BLaER1 (cell line): ENCODE results near the gene ZNF700.
A peak's percentile ranks its signal among the peaks of the same experiment; 100 is the strongest.
"Not testable (repeated sequence)": the region's sequence is repeated elsewhere in the genome, so short reads cannot be mapped to it uniquely, and the experiment has no call there.

Experiments
- H3K27ac ChIP-seq: shearing (Covaris generic); formaldehyde crosslinking; 2 replicates; pipeline ENCODE4 v1.8.1; 2022
- H3K27me3 ChIP-seq: shearing (Covaris generic); formaldehyde crosslinking; 2 replicates; pipeline ENCODE4 v1.8.1; 2022
- H3K36me3 ChIP-seq: shearing (Covaris generic); formaldehyde crosslinking; 2 replicates; pipeline ENCODE4 v1.8.1; 2022
- H3K4me1 ChIP-seq: shearing (Covaris generic); formaldehyde crosslinking; 2 replicates; pipeline ENCODE4 v1.8.1; 2022
- H3K4me2 ChIP-seq: shearing (Covaris generic); formaldehyde crosslinking; 2 replicates; pipeline ENCODE4 v1.8.1; 2022
- H3K4me3 ChIP-seq: shearing (Covaris generic); formaldehyde crosslinking; 2 replicates; pipeline ENCODE4 v1.8.1; 2022
- H3K9ac ChIP-seq: shearing (Covaris generic); formaldehyde crosslinking; 2 replicates; pipeline ENCODE4 v1.8.1; 2022
- H3K9me3 ChIP-seq: shearing (Covaris generic); formaldehyde crosslinking; 2 replicates; pipeline ENCODE4 v1.8.1; 2022
- H4K20me1 ChIP-seq: shearing (Covaris generic); formaldehyde crosslinking; 2 replicates; pipeline ENCODE4 v1.8.1; 2022
- Cebpa-rat ChIP-seq: shearing (Covaris generic); IDR thresholded peaks from 2 replicates; pipeline ENCODE4 v1.8.1; 2022

Gene ZNF700

DNA sequence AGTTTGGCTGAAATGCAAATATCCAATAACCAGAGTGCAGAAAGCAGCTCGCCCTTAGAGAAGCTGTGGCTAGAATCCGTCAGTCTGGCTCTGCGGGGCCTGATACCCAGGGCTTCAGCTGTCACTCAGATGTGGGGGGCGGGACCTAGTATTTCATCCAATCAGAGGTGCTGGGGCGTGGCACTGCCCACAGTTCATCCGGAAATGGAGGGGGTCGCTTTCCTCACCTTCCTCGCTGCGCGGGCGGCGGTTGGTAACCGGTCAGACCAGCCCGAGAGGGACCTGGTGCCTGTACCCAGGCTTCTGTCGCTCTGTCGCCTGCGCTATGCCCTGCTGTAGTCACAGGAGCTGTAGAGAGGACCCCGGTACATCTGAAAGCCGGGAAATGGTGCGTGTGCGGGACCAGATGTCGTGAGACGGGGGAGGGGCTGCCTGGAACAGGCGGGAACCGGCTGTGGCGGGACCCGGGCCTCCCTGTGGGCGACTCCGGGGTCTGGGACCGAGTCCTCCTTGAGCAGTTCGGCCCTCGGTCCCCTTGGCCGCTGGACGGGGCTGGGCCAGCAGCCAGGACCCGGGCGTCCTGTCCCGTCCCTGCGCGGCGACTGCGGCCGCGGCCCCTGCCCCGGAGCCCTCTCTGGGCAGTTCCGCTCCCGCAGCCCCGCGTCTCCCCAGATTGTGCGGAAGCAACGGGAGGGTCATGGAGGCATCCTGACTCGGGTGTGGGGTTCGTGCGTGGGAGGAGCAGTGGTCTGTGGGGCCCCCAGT is at the start of gene ZNF700:
TSS of gene ZNF700 (plus strand) at position 222 of the 765 bp plus-strand sequence. CDS start at position 326, 104 bp downstream.
- H3K36me3 ChIP-seq: peaks cover 31% of the 10 kb centered on the region
- H4K20me1 ChIP-seq: no peaks in the 10 kb centered on the region
- peak within 1 kb of the TSS; percentile 96 for H3K27ac ChIP-seq
- H3K9me3 ChIP-seq: peaks cover 32% of the 10 kb centered on the region
- no peak for TF ChIP-seq Cebpa-rat
- H3K4me1 ChIP-seq: peaks cover 29% of the 10 kb centered on the region
- H3K4me2 ChIP-seq: peak within 1 kb of the TSS; percentile 94
- H3K9ac ChIP-seq: peak within 1 kb of the TSS; percentile 93
- no peaks in the 10 kb centered on the region for H3K27me3 ChIP-seq
- peak within 1 kb of the TSS; percentile 84 for H3K4me3 ChIP-seq

DNA sequence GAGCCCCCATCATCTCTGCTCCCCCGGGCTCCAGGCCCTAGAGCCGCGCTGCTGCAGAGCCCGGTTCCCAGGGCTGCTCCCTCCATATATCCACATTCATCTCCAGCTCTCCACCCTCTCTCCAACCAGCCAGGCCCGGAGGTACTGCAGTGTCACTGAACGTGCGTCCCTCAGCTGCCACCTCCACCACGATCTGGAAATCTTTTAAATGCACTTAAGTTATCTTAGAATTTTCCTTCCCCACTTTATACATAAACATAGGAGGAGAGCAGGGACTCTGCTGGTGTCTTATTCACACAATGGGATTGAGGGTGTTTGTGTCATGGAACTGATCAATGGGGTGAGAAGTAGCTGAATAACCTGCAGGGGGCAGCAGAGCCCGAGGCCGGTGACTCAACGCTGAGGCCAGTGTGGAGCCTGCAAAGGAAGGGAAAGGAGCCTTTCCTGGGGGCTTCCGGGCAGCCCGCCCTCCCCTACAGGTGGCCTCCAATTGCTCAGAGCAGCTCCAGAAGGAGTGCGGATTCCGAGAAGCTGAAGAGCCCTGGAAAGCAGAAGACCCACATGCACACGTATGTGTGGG is 45.1 kb upstream of the ZNF700 start:
- not testable (repeated sequence) for H3K9ac ChIP-seq, H3K4me2 ChIP-seq

DNA sequence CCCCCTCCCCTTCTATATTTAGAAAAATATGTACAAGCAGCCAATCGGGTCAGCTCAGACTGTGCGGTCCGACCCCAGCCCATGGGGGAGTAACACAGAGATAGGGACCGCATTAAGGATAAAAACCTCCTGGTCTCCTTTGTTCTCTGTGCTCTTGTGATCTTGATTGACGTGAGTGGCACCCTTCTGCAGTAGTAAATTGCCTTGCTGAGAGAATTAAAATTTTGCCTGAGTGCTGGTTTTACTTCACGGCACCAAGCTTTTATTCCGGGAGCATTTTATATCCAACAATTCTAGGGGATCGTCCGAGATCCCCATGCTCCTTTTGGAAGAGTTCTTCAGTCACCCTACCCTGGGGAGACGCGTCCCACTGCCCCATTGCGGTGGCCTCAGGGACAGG is 44.3 kb upstream of the ZNF700 start:
- Histone ChIP-seq H3K27ac (no peak overlapping the region), H3K9me3 (peaks cover 24% of the 10 kb centered on the region), H4K20me1 (no peaks in the 10 kb centered on the region; the same call in 1 of the 2 replicates), H3K36me3 (no peaks in the 10 kb centered on the region), H3K4me1 (peaks cover 20% of the 10 kb centered on the region), H3K4me2 (no peak overlapping the region), H3K4me3 (no peak overlapping the region), H3K27me3 (no peaks in the 10 kb centered on the region), H3K9ac (no peak overlapping the region)
- TF ChIP-seq Cebpa-rat: no peak

More for the DNA sequence above, 45.1 kb upstream of the ZNF700 start:
- H3K27me3 ChIP-seq, H3K36me3 ChIP-seq, H3K4me3 ChIP-seq, H3K27ac ChIP-seq, H4K20me1 ChIP-seq: not testable (repeated sequence)
- Histone ChIP-seq H3K4me1 (peaks cover 20% of the 10 kb centered on the region), H3K9me3 (peaks cover 24% of the 10 kb centered on the region)

DNA sequence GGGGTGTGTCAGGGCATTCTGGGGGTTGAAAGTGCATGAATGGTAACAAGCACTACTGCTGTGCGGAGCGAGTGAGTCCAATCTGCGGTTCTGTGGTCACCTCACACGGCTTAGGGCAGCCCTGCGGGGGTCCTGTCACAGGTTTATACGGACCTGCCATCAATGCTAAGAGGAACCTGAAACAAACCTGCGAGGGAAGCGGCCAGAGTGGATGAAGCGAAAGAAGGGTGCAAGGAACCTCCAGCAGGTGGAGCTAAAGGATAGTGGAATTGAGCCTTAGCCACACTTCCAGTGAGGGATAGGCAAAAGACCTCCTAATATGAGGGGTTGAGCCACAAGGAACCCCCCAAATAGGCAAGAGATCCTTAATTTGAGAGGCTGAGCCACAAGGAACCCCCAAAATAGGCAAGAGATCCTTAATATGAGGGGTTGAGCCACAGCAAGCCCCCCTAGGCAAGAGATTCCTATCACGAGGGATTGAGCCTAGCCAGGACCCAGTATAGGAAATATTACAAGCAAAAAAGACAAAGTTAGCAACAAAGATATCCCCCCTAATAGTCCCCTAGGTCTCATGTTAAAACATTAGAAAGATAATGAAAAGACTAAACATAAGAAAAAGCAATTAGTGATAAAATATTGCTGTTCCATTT is 43.6 kb upstream of the ZNF700 start:
- TF ChIP-seq Cebpa-rat: no peak
- no peak overlapping the region for H3K9ac ChIP-seq
- H3K27me3 ChIP-seq: no peaks in the 10 kb centered on the region
- peaks cover 20% of the 10 kb centered on the region for H3K4me1 ChIP-seq
- H3K4me3 ChIP-seq: no peak overlapping the region
- H3K9me3 ChIP-seq: peaks cover 25% of the 10 kb centered on the region
- no peaks in the 10 kb centered on the region for H3K36me3 ChIP-seq
- no peak overlapping the region for H3K4me2 ChIP-seq
- H3K27ac ChIP-seq: no peak overlapping the region
- no peaks in the 10 kb centered on the region; the same call in 1 of the 2 replicates for H4K20me1 ChIP-seq

DNA sequence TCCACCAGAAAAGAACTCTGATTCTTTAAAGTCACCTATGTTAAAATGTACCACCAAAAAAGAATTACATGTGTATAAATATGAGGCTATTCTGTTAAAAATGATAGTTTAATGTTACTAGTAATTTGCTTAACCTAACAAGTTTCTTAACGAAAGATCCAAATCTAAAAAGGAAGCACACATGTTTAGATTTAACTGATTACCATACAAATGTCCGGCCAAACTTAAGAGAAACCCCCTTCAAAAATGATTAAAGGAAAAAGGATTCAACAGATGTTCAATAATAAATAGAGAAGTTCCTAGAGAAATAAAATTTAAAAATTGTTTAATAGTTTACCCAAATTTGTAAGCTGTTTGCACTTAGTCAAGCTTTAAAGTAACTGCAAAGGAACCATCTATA is 42.3 kb upstream of the ZNF700 start:
- no peak overlapping the region for H3K27ac ChIP-seq
- no peak overlapping the region for H3K4me2 ChIP-seq
- H3K27me3 ChIP-seq: no peaks in the 10 kb centered on the region
- H3K9ac ChIP-seq: no peak overlapping the region
- no peaks in the 10 kb centered on the region; the same call in 1 of the 2 replicates for H4K20me1 ChIP-seq
- peaks cover 23% of the 10 kb centered on the region for H3K4me1 ChIP-seq
- no peaks in the 10 kb centered on the region for H3K36me3 ChIP-seq
- no peak for TF ChIP-seq Cebpa-rat
- H3K4me3 ChIP-seq: no peak overlapping the region
- H3K9me3 ChIP-seq: peaks cover 28% of the 10 kb centered on the region

DNA sequence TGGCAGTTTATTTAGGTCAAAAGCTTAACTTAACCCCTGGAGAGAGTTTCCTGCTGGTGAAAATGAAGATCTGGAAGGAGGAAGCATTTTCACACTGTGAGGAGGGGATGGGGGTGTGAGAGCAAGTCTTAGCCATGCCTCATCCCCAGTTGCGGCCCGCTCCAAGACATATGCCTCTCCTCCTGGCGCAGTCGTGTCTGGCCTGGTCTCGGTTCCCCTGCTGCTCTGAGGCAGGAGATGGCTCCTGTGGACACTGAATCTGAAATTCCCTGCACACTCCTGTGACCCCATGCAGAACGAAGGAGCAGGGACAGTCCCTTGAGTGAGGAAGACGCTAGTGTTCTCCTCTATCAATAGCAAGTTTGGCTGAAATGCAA is 37.7 kb upstream of the ZNF700 start:
- peaks cover 28% of the 10 kb centered on the region for H3K9me3 ChIP-seq
- peak overlapping the region; percentile 91 for H3K4me3 ChIP-seq
- TF ChIP-seq Cebpa-rat: no peak
- no peak overlapping the region for H3K27ac ChIP-seq
- H4K20me1 ChIP-seq: no peaks in the 10 kb centered on the region
- H3K4me2 ChIP-seq: peak overlapping the region; percentile 85
- no peaks in the 10 kb centered on the region for H3K27me3 ChIP-seq
- H3K9ac ChIP-seq: peak overlapping the region; percentile 89; the same call in 1 of the 2 replicates
- peaks cover 28% of the 10 kb centered on the region for H3K36me3 ChIP-seq
- H3K4me1 ChIP-seq: peaks cover 38% of the 10 kb centered on the region

DNA sequence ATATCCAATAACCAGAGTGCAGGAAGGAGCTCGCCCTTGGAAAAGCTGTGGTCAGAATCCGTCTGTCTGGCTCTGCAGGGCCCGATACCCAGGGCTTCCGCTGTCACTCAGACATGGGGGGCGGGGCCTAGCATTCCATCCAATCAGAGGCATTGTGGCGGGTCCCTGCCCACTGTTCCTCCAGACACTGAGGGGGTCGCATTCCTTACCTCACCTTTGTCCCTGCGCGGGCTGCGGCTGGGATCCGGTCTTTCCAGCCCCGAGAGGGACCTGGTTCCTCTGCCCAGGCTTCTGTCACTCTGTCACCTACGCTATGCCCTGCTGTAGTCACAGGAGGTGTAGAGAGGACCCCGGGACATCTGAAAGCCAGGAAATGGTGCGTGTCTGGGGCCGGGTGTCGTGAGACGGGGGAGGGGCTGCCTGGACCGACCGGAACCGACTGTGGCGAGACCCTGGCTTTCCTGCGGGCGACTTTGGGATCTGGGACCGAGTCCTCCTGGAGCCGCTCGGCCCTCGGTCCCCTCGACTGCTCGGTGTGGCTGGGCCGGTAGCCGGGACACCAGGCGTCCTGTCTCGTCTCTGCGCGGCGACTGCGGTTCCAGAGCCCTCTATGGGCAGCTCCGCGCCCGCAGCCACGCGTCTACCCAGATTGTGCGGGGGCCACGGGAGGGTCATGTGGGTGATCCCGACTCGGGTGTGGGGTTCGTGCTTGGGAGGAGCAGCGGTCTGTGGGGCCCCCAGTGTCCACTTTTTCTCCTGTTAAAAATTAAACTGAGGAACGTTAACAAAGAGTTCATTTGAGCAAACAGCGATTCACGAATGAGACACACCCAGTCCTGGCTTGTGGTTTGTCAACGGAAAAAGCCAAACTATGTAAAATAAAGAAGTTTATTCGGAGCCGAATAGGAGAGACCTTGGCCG is 37.0 kb upstream of the ZNF700 start, which contains the start of gene ZNF69:
TSS of gene ZNF69 (plus strand) at position 172 of the 921 bp plus-strand sequence. CDS start at position 314, 142 bp downstream.
- H3K4me1 ChIP-seq: peaks cover 38% of the 10 kb centered on the region

DNA sequence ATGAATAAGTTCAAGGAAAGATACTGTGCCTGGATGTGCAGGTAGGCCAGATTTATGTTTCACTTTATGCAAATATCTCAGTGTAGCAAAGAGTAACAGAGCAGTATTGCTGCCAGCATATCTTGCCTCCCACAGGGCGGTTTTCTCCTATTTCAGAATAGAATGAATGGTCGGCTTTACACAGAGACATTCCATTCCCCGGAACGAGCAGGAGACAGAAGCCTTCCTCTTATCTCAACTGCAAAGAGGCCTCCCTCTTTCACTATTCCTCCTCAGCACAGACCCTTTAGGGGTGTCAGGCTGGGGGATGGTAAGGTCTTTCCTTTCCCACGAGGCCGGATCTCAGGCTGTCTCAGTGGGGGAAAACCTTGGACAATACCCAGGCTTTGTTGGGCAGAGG is 35.0 kb upstream of the ZNF700 start:
- not testable (repeated sequence) for H4K20me1 ChIP-seq, H3K27me3 ChIP-seq, H3K27ac ChIP-seq, H3K9ac ChIP-seq
- peaks cover 55% of the 10 kb centered on the region for H3K36me3 ChIP-seq
- H3K4me1 ChIP-seq: peaks cover 38% of the 10 kb centered on the region
- H3K4me2 ChIP-seq: peak overlapping the region; percentile 85
- peak overlapping the region; percentile 91; the same call in 1 of the 2 replicates for H3K4me3 ChIP-seq
- H3K9me3 ChIP-seq: peaks cover 55% of the 10 kb centered on the region

More for the DNA sequence above, 37.0 kb upstream of the ZNF700 start, which contains the start of gene ZNF69:
- H3K9ac ChIP-seq: peak within 1 kb of the TSS; percentile 89
- H3K4me3 ChIP-seq: peak within 1 kb of the TSS; percentile 91
- peak within 1 kb of the TSS; percentile 85 for H3K4me2 ChIP-seq
- no peaks in the 10 kb centered on the region for H3K27me3 ChIP-seq
- no peaks in the 10 kb centered on the region for H4K20me1 ChIP-seq
- peak within 1 kb of the TSS; percentile 89 for H3K27ac ChIP-seq
- TF ChIP-seq Cebpa-rat: no peak
- peaks cover 35% of the 10 kb centered on the region for H3K9me3 ChIP-seq
- peaks cover 35% of the 10 kb centered on the region for H3K36me3 ChIP-seq

DNA sequence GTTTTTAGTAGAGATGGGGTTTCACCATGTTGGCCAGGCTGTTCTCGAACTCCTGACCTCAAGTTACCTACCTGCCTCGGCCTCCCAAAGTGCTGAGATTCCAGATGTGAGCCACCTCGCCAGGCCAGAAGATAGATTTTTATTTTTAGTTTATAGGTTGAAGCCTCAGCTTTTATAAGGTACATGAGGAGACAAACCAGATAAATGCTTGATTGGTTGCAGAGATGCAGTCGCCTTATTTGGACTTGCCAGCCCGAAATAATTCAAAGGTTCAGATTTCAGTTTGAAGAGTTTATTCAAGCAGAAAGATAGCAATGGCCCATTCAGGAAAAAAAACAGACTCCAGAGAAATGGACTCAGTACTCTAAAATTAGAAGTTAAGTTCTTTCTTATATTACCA is 34.3 kb upstream of the ZNF700 start:
- peak overlapping the region; percentile 85 for H3K4me2 ChIP-seq

More for the DNA sequence above, 34.3 kb upstream of the ZNF700 start:
- no peaks in the 10 kb centered on the region for H3K27me3 ChIP-seq
- peak overlapping the region; percentile 38; the same call in 1 of the 2 replicates for H3K4me3 ChIP-seq
- H3K9ac ChIP-seq: no peak overlapping the region
- peaks cover 62% of the 10 kb centered on the region for H3K36me3 ChIP-seq
- H3K4me1 ChIP-seq: peaks cover 38% of the 10 kb centered on the region
- no peak overlapping the region for H3K27ac ChIP-seq
- TF ChIP-seq Cebpa-rat: no peak
- peaks cover 63% of the 10 kb centered on the region for H3K9me3 ChIP-seq
- H4K20me1 ChIP-seq: no peaks in the 10 kb centered on the region
